DND-41 (cell line): Measurements from ENCODE around the gene TRIM74.
"Not testable (repeated sequence)": the region's sequence is repeated elsewhere in the genome, so short reads cannot be mapped to it uniquely, and the experiment has no call there.

ENCODE experiments used
- CTCF ChIP-seq: IDR thresholded peaks from 2 replicates; pipeline ENCODE4 v1.5.1; 2012; ENCODE audit warnings: borderline replicate concordance, low read length, moderate library complexity, mild to moderate bottlenecking; ENCODE audit not compliant: poor library complexity, severe bottlenecking; ENCODE audit errors: extremely low read depth
- EZH2 ChIP-seq: IDR thresholded peaks from 3 replicates; pipeline ENCODE4 v1.6.1; 2012; ENCODE audit warnings: borderline replicate concordance, low read depth, mild to moderate bottlenecking, moderate library complexity, low read length, inconsistent platforms; ENCODE audit not compliant: severe bottlenecking

DNA sequence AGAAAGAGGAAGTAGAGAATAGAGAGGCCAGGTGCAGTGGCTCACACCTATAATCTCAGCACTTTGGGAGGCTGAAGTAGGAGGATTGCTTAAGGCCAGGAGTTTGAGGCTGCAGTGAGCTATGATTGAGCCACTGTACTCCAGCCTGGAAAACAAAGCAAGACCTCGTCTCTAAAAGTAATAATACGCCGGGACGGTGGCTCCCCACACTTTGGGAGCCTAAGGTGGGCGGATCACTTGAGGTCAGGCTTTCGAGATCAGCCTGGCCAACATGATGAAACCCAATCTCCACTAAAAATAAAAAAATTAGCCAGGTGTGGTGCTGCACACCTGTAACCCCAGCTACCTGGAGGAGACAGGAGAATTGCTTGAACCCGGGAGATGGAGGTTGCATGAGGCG is 26.2 kb upstream of the TRIM74 start:
- not testable (repeated sequence) for TF ChIP-seq CTCF, EZH2
